Psoas muscle (tissue), 8 donors: Measurements from ENCODE around the gene PACRG. TPM values are rescaled to one million over a fixed set of nuclear protein-coding genes. Genes with fewer than 3 reads are reported as not detected.

ENCODE experiments used
- ATAC-seq, 4 donors: fragments of 200-7000 bp; cut with Tn5 transposase; one replicate each; pipeline ENCODE4 v1.9.1; 2020; ENCODE audit warnings: moderate library complexity in 3 of 4, mild to moderate bottlenecking in 2 of 4
- DNase-seq, 2 donors: peaks; one replicate each; pipeline ENCODE4 v3.0.0-alpha.2; 2020
- H3K27ac ChIP-seq: fragments of 200-600 bp; one replicate; pipeline ENCODE4 v1.8.0; 2022
- H3K27me3 ChIP-seq, 3 donors: fragments of 200-600 bp in 1 of 3; one replicate each; pipeline versions ENCODE4 v1.6.1 to v1.8.0; 2013 to 2022; ENCODE audit warnings: low read length in 2 of 3, mild to moderate bottlenecking in 2 of 3, moderate library complexity in 1 of 3; ENCODE audit not compliant: insufficient read depth in 3 of 3
- H3K36me3 ChIP-seq, 2 donors: fragments of 200-600 bp in 1 of 2; one replicate each; pipeline versions ENCODE4 v1.6.1 to v1.8.0; 2013 to 2022; ENCODE audit warnings: low read depth in 1 of 2, mild to moderate bottlenecking in 1 of 2, moderate library complexity in 1 of 2; ENCODE audit not compliant: insufficient read depth in 1 of 2
- H3K4me1 ChIP-seq: fragments of 200-600 bp; one replicate; pipeline ENCODE4 v1.8.0; 2022
- H3K4me3 ChIP-seq: fragments of 200-600 bp; one replicate; pipeline ENCODE4 v1.8.0; 2022; ENCODE audit warnings: mild to moderate bottlenecking
- H3K9me3 ChIP-seq: fragments of 200-600 bp; one replicate; pipeline ENCODE4 v1.8.0; 2022
- CTCF ChIP-seq: fragments of 200-600 bp; IDR thresholded peaks from one replicate; pipeline ENCODE4 v1.8.0; 2022; ENCODE audit warnings: antibody characterized with exemption
- WGBS, 3 donors: extraction: QIAGEN DNeasy Blood & Tissue Kit; methylation state at CpG; one replicate each; pipeline versions ENCODE4 v1.1.6 to v1.1.7; 2013; 5-methylcytosine and 5-hydroxymethylcytosine counted together
- intact Hi-C, 2 donors: fragments of 100-400 bp; cut with DNase I; formaldehyde crosslinking; loops; one replicate each; pipeline versions ENCODE4 v1.11.0 to v1.14.2; 2022
- polyA plus RNA-seq, 3 donors: library from polyadenylated mRNA; stranded (reverse); fragments of 200-250 nt; gene quantifications; one replicate each; pipeline ENCODE4 v1.2.3, GENCODE V29; 2013
- total RNA-seq, 4 donors: library from RNA; stranded (reverse); fragmentation: NEBNext Ultra II Directional in 2 of 4; extraction: Animal tissue kit (Norgen Biotek cat#: 25700) in 2 of 4; gene quantifications; one replicate each; pipeline versions ENCODE4 v1.2.1 to v1.2.4, GENCODE V29; 2021 to 2023
- donor health status: healthy with polysubstance abuse.
- donor health status: DM: no; HTN: no; CAD: no; lungs with moderate emphysema.
- donor health status: Bipolar disorder and iron deficiency.
- donor health status: healthy.
- donor health status: DM: yes; HTN: yes; CAD: no.
- donor health status: DM: no; HTN: no; CAD: no.
- donor health status: DM: no; HTN: no; CAD: no.
- donor health status: DM: yes; HTN: yes; CAD: no.

Gene PACRG
- total and polyA plus RNA-seq, 7 donors = 0.17 to 3.1 (median 1.8) TPM

GRCh38 chr6:162751211-162751859 is 23.6 kb downstream of the PACRG start:
- intact Hi-C loops = no loop called here
- no peaks in the 10 kb centered on the region for H3K27me3 ChIP-seq
- ATAC-seq (no peak), DNase-seq (no peak)
- no peaks in the 10 kb centered on the region for H3K36me3 ChIP-seq
- H3K27ac ChIP-seq = no peak overlapping the region
- no peaks in the 10 kb centered on the region for H3K9me3 ChIP-seq
- no peak for TF ChIP-seq CTCF
- no peak overlapping the region for H3K4me3 ChIP-seq
- no peaks in the 10 kb centered on the region for H3K4me1 ChIP-seq

- no peak for DNase-seq
- H3K36me3 ChIP-seq = no peaks in the 10 kb centered on the region
- H3K27me3 ChIP-seq = no peaks in the 10 kb centered on the region
- no peak for ATAC-seq
- no peak overlapping the region for H3K27ac ChIP-seq
- no peak for TF ChIP-seq CTCF
- intact Hi-C loops = no loop called here
- H3K9me3 ChIP-seq = no peaks in the 10 kb centered on the region
- no peaks in the 10 kb centered on the region for H3K4me1 ChIP-seq
- H3K4me3 ChIP-seq = no peak overlapping the region
Measured at GRCh38 chr6:162753775-162754174, 26.0 kb downstream of the PACRG start.

GRCh38 chr6:162770136-162770535 is 42.4 kb downstream of the PACRG start:
- intact Hi-C loops = no loop called here
- DNase-seq = no peak

GRCh38 chr6:162770955-162771354 is 43.2 kb downstream of the PACRG start:
- TF ChIP-seq CTCF = no peak
- ATAC-seq (no peak), DNase-seq (no peak)
- no peaks in the 10 kb centered on the region for H3K36me3 ChIP-seq
- H3K4me3 ChIP-seq = no peak overlapping the region
- 92 to 100% (median 93%) methylated on average over 1 of the region's 1 CpG for WGBS, 3 donors
- H3K27me3 ChIP-seq = peaks cover 0 to 4% (median 0%) of the 10 kb centered on the region in 3 donors
- intact Hi-C loops = no loop called here
- H3K9me3 ChIP-seq = no peaks in the 10 kb centered on the region
- H3K27ac ChIP-seq = no peak overlapping the region
- no peaks in the 10 kb centered on the region for H3K4me1 ChIP-seq

More at GRCh38 chr6:162770136-162770535, 42.4 kb downstream of the PACRG start:
- Histone ChIP-seq H3K4me1 (no peaks in the 10 kb centered on the region), H3K27ac (no peak overlapping the region), H3K36me3 (no peaks in the 10 kb centered on the region), H3K27me3 (peaks cover 0 to 4% (median 0%) of the 10 kb centered on the region in 3 donors), H3K4me3 (no peak overlapping the region), H3K9me3 (no peaks in the 10 kb centered on the region)
- ATAC-seq = no peak
- no peak for TF ChIP-seq CTCF

GRCh38 chr6:162772466-162772865 is 44.7 kb downstream of the PACRG start:
- Histone ChIP-seq H3K4me3 (no peak overlapping the region), H3K36me3 (no peaks in the 10 kb centered on the region), H3K27me3 (peaks cover 0 to 4% (median 0%) of the 10 kb centered on the region in 3 donors), H3K9me3 (no peaks in the 10 kb centered on the region), H3K4me1 (no peaks in the 10 kb centered on the region), H3K27ac (no peak overlapping the region)
- ATAC-seq = no peak
- no peak for TF ChIP-seq CTCF
- DNase-seq = no peak
- intact Hi-C loops = no loop called here
